Upper lobe of left lung (tissue), 4 donors: ENCODE data around the gene ZCCHC24.

ENCODE experiments used
- CTCF ChIP-seq, 6 experiments: fragments of 450-650 bp in 4 of 6; fragments of 200-600 bp in 2 of 6; sonication (generic) in 2 of 6; IDR thresholded peaks; one replicate each; pipeline ENCODE4 v1.5.1; 2016 to 2019; ENCODE audit warnings: antibody characterized with exemption in 6 of 6
- POLR2AphosphoS5 ChIP-seq, 2 donors: sonication (generic); formaldehyde crosslinking; IDR thresholded peaks; one replicate each; pipeline ENCODE4 v1.5.1; 2017; ENCODE audit warnings: antibody characterized with exemption in 2 of 2

- TF ChIP-seq CTCF (IDR thresholded peaks at IDR 0.05): no peak
- TF ChIP-seq POLR2AphosphoS5 (IDR thresholded peaks at IDR 0.05): no peak
Measured at GRCh38 chr10:79430936-79431335, 14.5 kb downstream of the ZCCHC24 start.
